Measurements from ENCODE around the gene EDN3.

EDN3 gene

DNA sequence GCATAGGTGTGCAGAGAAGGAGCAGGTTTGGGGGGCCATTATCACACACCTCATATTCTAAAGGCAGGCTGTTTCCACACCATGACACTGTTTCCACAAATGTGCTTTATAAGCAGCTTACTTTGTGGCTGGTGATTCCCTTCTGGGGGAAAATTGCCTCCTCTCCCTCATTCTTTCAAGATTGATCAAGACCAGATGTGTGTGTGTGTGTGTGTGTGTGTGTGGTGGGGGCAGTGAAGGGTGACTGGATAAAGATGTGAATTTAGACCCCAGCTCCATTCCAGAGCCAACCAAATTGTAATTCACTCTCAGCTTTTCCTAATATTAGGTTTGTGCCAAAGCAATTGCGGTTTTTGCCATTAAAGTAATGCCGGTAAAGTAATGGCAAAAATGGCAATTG is 45.6 kb downstream of the EDN3 start:
- H3K27me3 ChIP-seq (replicated peaks; ENCODE audit: control insufficient read depth, insufficient read depth, low read length), result no peaks in the 10 kb centered on the region; the same call in 1 of the 2 replicates
- TF ChIP-seq, protein P1, sequence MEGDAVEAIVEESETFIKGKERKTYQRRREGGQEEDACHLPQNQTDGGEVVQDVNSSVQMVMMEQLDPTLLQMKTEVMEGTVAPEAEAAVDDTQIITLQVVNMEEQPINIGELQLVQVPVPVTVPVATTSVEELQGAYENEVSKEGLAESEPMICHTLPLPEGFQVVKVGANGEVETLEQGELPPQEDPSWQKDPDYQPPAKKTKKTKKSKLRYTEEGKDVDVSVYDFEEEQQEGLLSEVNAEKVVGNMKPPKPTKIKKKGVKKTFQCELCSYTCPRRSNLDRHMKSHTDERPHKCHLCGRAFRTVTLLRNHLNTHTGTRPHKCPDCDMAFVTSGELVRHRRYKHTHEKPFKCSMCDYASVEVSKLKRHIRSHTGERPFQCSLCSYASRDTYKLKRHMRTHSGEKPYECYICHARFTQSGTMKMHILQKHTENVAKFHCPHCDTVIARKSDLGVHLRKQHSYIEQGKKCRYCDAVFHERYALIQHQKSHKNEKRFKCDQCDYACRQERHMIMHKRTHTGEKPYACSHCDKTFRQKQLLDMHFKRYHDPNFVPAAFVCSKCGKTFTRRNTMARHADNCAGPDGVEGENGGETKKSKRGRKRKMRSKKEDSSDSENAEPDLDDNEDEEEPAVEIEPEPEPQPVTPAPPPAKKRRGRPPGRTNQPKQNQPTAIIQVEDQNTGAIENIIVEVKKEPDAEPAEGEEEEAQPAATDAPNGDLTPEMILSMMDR (IDR thresholded peaks at IDR 0.05; ENCODE audit: insufficient read depth, low read length, poor library complexity, severe bottlenecking), result no peak
- no peaks in the 10 kb centered on the region for H3K36me3 ChIP-seq (ENCODE audit: control insufficient read depth, insufficient read depth, low read length)
- H3K4me3 ChIP-seq (replicated peaks; ENCODE audit: low read depth, low read length), result no peak overlapping the region
- DNase-seq (ENCODE audit: extremely low read depth, insufficient read length), result no peak

DNA sequence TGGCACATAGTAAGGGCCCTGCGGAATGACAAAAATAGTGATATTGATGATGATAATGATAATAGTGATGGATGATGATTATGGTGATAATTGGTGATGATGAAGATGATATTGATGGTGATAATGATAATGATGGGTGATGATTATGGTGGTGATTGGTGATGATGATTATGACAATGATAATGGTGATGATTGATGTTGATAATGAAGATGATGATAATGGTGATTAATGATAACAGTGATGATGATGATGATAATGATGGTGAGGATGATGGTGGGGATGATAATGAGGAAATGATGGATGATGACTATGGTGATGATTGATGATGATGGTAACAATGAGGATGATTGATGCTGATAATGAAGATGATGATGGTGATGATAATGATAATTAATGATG is 48.9 kb downstream of the EDN3 start:
- TF ChIP-seq, protein P1 (IDR thresholded peaks at IDR 0.05; ENCODE audit: insufficient read depth, low read length, poor library complexity, severe bottlenecking), result no peak
- Histone ChIP-seq H3K36me3 (ENCODE audit: control insufficient read depth, insufficient read depth, low read length) (no peaks in the 10 kb centered on the region), H3K4me3 (replicated peaks; ENCODE audit: low read depth, low read length) (no peak overlapping the region), H3K27me3 (replicated peaks; ENCODE audit: control insufficient read depth, insufficient read depth, low read length) (no peaks in the 10 kb centered on the region)
- DNase-seq (ENCODE audit: extremely low read depth, insufficient read length), result no peak

DNA sequence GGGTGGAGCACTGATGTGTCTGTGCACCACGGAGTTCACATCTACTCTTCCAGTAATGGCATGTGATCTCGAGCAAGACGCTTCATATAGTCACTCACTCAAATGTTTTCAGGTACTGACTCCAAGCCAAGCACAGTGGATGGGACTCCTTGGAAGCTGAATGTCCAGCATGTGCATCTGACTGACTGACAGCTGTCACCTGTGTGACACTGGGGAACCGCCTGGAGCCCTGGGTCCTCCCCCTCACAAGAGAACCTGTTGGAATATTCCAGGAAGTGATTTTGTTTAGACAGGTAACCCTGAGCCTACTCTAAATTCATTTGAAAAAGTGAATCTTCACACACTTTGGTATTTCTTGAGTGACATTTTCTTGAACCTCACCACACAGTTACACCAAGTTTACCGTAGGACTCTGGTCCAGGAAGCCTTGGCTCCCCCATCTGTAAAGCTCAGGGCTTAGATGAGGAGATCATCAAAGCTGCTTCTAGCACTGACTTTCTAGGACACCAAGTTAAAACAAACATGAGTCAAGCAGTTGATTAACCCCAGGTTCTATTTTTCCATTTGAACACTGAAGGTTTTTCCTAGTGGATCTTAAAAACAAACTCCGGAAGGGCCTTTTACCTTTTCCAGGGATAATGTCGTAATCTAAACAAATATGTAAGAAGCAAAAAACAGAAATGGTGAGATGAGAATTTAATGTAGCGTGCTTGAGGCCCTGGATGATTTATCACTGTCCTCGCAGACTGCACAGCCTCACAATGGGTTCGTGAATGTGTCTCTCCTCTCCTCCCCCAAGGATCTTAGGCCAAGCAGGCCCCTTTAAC is 50.1 kb downstream of the EDN3 start:
- TF ChIP-seq, protein P1 (IDR thresholded peaks at IDR 0.05; ENCODE audit: insufficient read depth, low read length, poor library complexity, severe bottlenecking), result no peak
- Histone ChIP-seq H3K4me3 (replicated peaks; ENCODE audit: low read depth, low read length) (no peak overlapping the region), H3K36me3 (ENCODE audit: control insufficient read depth, insufficient read depth, low read length) (no peaks in the 10 kb centered on the region), H3K27me3 (replicated peaks; ENCODE audit: control insufficient read depth, insufficient read depth, low read length) (no peaks in the 10 kb centered on the region)
- DNase-seq (ENCODE audit: extremely low read depth, insufficient read length), result no peak

DNA sequence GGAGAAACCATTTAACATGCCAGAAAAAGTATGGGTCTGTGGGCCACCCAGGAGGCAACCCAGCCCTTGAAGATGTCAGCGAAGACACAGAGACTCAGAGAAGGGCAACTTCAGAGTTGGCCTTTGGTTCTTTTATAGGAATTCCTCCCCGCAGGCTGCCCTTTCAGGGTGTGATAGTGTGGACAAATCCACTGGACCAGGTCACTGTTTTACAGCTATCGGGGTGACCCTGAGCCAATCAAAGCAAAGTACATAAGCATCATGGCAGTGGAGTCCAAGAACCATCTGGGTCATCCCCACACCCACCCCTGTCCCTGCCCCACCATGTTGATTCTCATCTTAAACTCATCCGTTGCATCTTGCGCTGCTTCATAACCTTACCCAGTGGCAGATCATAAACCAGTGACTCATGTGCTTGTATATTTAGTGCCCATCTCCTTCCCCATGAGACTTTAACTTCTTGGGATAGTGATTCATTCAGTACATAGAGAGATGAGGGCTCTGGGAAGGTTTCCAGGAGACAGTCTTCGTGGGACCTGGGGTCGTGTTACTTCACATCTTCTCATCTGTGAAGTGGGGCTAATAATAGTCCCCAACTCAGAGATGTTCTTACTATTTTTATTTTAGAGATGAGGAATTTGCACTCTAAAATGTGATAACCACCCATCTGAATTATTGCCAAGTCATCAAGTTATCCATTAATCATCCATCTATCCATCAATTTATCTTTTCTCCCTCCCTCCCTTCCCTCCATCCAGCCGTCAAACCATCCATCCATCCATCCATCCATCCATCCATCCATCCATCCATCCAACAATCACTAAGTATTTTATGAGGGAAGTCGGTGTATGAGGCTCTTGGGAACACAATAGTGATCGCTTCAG is 51.0 kb downstream of the EDN3 start:
- H3K4me3 ChIP-seq (replicated peaks; ENCODE audit: low read depth, low read length), result no peak overlapping the region
- no peaks in the 10 kb centered on the region for H3K27me3 ChIP-seq (replicated peaks; ENCODE audit: control insufficient read depth, insufficient read depth, low read length)
- H3K36me3 ChIP-seq (ENCODE audit: control insufficient read depth, insufficient read depth, low read length), result no peaks in the 10 kb centered on the region
- DNase-seq (ENCODE audit: extremely low read depth, insufficient read length), result no peak
- TF ChIP-seq, protein P1 (IDR thresholded peaks at IDR 0.05; ENCODE audit: insufficient read depth, low read length, poor library complexity, severe bottlenecking), result no peak

DNA sequence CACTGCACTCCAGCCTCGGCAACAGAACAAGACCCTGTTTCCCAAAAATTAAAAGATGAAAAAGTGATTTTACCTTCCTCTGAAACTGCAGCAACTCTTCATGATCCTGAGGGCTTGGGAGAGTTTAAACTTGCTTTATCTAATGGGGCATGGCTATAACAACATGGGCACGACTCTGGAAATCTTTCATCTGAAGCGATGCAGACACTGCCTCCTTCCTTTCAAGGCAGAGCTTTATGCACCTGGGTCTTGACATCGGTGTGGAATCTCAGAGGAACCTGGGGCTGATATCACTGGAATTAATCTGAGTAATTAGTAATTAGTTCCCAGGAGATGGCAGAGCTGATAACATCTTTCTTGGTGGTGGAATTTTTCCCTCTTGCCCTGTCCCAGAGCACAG is 52.1 kb downstream of the EDN3 start:
- DNase-seq (ENCODE audit: extremely low read depth, insufficient read length), result no peak
- Histone ChIP-seq H3K4me3 (replicated peaks; ENCODE audit: low read depth, low read length) (no peak overlapping the region), H3K36me3 (ENCODE audit: control insufficient read depth, insufficient read depth, low read length) (no peaks in the 10 kb centered on the region), H3K27me3 (replicated peaks; ENCODE audit: control insufficient read depth, insufficient read depth, low read length) (no peaks in the 10 kb centered on the region)
- TF ChIP-seq, protein P1 (IDR thresholded peaks at IDR 0.05; ENCODE audit: insufficient read depth, low read length, poor library complexity, severe bottlenecking), result no peak
